Measurements from ENCODE around the gene ALDH2. TPM values are rescaled to one million over a fixed set of nuclear protein-coding genes. Genes with fewer than 3 reads are reported as not detected.

The ALDH2 gene
- total and polyA plus RNA-seq, 2 of the 8 experiments (the other 6 are each of a cell fraction or from before 2014, with no cell fraction given): 25.4 to 43.8 TPM

GRCh38 chr12:111818340-111818739 lies 51.6 kb downstream of the ALDH2 start:
- Histone ChIP-seq H3K4me2 (ENCODE audit: insufficient read depth in 1 of 2, low read depth in 2 of 2, low read length in 2 of 2) (no peak overlapping the region), H3K79me1 (ENCODE audit: low read depth, low read length) (no peaks in the 10 kb centered on the region), H3K36me3 (ENCODE audit: control insufficient read depth in 2 of 4, insufficient read depth in 4 of 4, low read length in 3 of 4) (no peaks in the 10 kb centered on the region), H2BK12ac (ENCODE audit: low read depth, low read length) (no peak overlapping the region), H2AK5ac (ENCODE audit: low read depth, low read length) (no peak overlapping the region), H3K14ac (ENCODE audit: insufficient read length) (no peak overlapping the region), H3K27ac (ENCODE audit: low read depth, low read length) (no peak overlapping the region), H3K79me2 (ENCODE audit: control insufficient read depth in 1 of 2, insufficient read depth in 2 of 2, low read length in 2 of 2) (no peaks in the 10 kb centered on the region), H3K56ac (replicated peaks; ENCODE audit: insufficient read length, low read depth, low read length) (no peak overlapping the region), H2BK5ac (ENCODE audit: low read depth, low read length) (no peak overlapping the region), H2BK20ac (ENCODE audit: low read length) (no peak overlapping the region), H3K9me3 (ENCODE audit: insufficient read depth in 2 of 2, low read depth in 1 of 2, low read length in 1 of 2) (no peaks in the 10 kb centered on the region), H3K4me1 (replicated peaks in 1 of 4; ENCODE audit: control insufficient read depth in 3 of 4, insufficient read depth in 4 of 4, low read length in 3 of 4) (peaks cover 0 to 2% (median 0%) of the 10 kb centered on the region in 4 experiments; a peak in 1 of 7 replicates), H2BK15ac (ENCODE audit: low read length) (no peak overlapping the region), H4K5ac (ENCODE audit: insufficient read length, low read depth, low read length) (no peak overlapping the region), H2BK120ac (replicated peaks; ENCODE audit: low read depth, low read length) (no peak overlapping the region), H2AFZ (ENCODE audit: low read length) (no peak overlapping the region), H3K27me3 (replicated peaks in 1 of 4; ENCODE audit: control insufficient read depth in 3 of 4, extremely low read depth in 1 of 4, insufficient read depth in 3 of 4, low read length in 3 of 4) (no peaks in the 10 kb centered on the region), H4K91ac (replicated peaks; ENCODE audit: insufficient read length, low read length) (no peak overlapping the region), H3K9ac (replicated peaks in 1 of 4; ENCODE audit: extremely low read depth in 1 of 4, low read depth in 3 of 4, low read length in 3 of 4) (no peak overlapping the region), H4K8ac (ENCODE audit: extremely low read depth, insufficient read depth, low read length) (no peak overlapping the region), H3K4ac (replicated peaks; ENCODE audit: insufficient read length, low read depth, low read length) (no peak overlapping the region), H3K18ac (ENCODE audit: extremely low read depth, low read length) (no peak overlapping the region), H3K4me3 (ENCODE audit: extremely low read depth in 1 of 4, insufficient read depth in 2 of 4, low read depth in 3 of 4, low read length in 4 of 4) (no peak overlapping the region), H3K23me2 (ENCODE audit: low read depth, low read length) (no peaks in the 10 kb centered on the region), H3K23ac (ENCODE audit: insufficient read length) (no peak overlapping the region), H4K20me1 (replicated peaks in 1 of 2; ENCODE audit: control insufficient read depth in 1 of 2, insufficient read depth in 2 of 2, low read length in 2 of 2) (no peaks in the 10 kb centered on the region)
- POLR2A ChIA-PET (ENCODE audit: partially characterized antibody): no interaction called here
- WGBS, 2 experiments (ENCODE audit: extremely low coverage in 1 of 2, insufficient coverage in 1 of 2, insufficient read length in 1 of 2, insufficient replicate concordance in 2 of 2, low coverage in 1 of 2, low lambda C conversion rate in 2 of 2, missing lambda C conversion rate in 1 of 2): 89% methylated on average over 8 of the region's 8 CpGs; no CpG with 5 or more reads in 1 of the 2 experiments
- DNase-seq (ENCODE audit: low read depth in 1 of 2, low spot score in 2 of 2): no peak
- CTCF ChIA-PET (ENCODE audit: partially characterized antibody): interaction anchor here (0.9 kb wide), 1 partner anchor 12 kb away, joined by 3 read pairs; no protein-coding TSS in a partner anchor
- no peak for FAIRE-seq
- TF ChIP-seq ATF2 (IDR thresholded peaks at IDR 0.05; ENCODE audit: low read length) (no peak), FOSL1 (IDR thresholded peaks at IDR 0.05; ENCODE audit: insufficient read depth, low read depth, low read length) (no peak), CREB1 (IDR thresholded peaks at IDR 0.05) (no peak), SP4 (IDR thresholded peaks at IDR 0.05; ENCODE audit: low read length) (no peak), ASH2L (IDR thresholded peaks at IDR 0.05; ENCODE audit: low read length) (no peak), USF2 (IDR thresholded peaks at IDR 0.05; ENCODE audit: low read length) (no peak), CBX5 (IDR thresholded peaks at IDR 0.05; ENCODE audit: low read depth, low read length) (no peak), MAFK (IDR thresholded peaks at IDR 0.05; ENCODE audit: low read depth, low read length) (no peak), CHD2 (IDR thresholded peaks at IDR 0.05; ENCODE audit: low read length) (no peak), CHD1 (IDR thresholded peaks at IDR 0.05; ENCODE audit: low read depth, low read length) (no peak), BRCA1 (IDR thresholded peaks at IDR 0.05; ENCODE audit: low read depth, low read length) (no peak), CTBP2 (IDR thresholded peaks at IDR 0.05; ENCODE audit: borderline replicate concordance, insufficient read depth, insufficient read length, low read length) (no peak), TCF12 (IDR thresholded peaks at IDR 0.05; ENCODE audit: low read depth, low read length) (no peak)
